D721Med (cell line): ENCODE measurements around the gene SCAANT1.

Experiments
- DNase-seq: peaks from one replicate; pipeline ENCODE4 v3.0.0; 2011; ENCODE audit warnings: low spot score; ENCODE audit not compliant: insufficient read length
- FAIRE-seq: peaks from 2 replicates; lab custom pipeline; 2011; peaks lifted over from hg19 to GRCh38; lab: Jason Lieb, UNC
- CTCF ChIP-seq: IDR thresholded peaks from 2 replicates; pipeline ENCODE4 v1.5.1; 2012; ENCODE audit warnings: mild to moderate bottlenecking, control low read depth; ENCODE audit not compliant: insufficient read depth; ENCODE audit errors: missing control alignments

The SCAANT1 gene

GRCh38 chr3:63954182-63954581 is 42.0 kb upstream of the SCAANT1 start:
- no peak for FAIRE-seq
- no peak for TF ChIP-seq CTCF
- no peak for DNase-seq

GRCh38 chr3:63952248-63952594 is 40.0 kb upstream of the SCAANT1 start:
- DNase-seq (no peak), FAIRE-seq (no peak)
- TF ChIP-seq CTCF, result no peak

- DNase-seq (no peak), FAIRE-seq (no peak)
- no peak for TF ChIP-seq CTCF
Observed at GRCh38 chr3:63951492-63952247, 39.5 kb upstream of the SCAANT1 start.

GRCh38 chr3:63950698-63951097 is 38.5 kb upstream of the SCAANT1 start:
- no peak for FAIRE-seq
- DNase-seq, result no peak
- no peak for TF ChIP-seq CTCF

- no peak for TF ChIP-seq CTCF
- no peak for DNase-seq
- no peak for FAIRE-seq
Observed at GRCh38 chr3:63949005-63949404, 36.8 kb upstream of the SCAANT1 start.

GRCh38 chr3:63947594-63947993 is 35.4 kb upstream of the SCAANT1 start:
- no peak for DNase-seq
- no peak for FAIRE-seq
- no peak for TF ChIP-seq CTCF

GRCh38 chr3:63946753-63947152 is 34.6 kb upstream of the SCAANT1 start:
- FAIRE-seq (no peak), DNase-seq (no peak)
- no peak for TF ChIP-seq CTCF
